ENCODE results near the gene ZNF763. TPM values are rescaled to one million over a fixed set of nuclear protein-coding genes. Genes with fewer than 3 reads are reported as not detected.
"Not testable (repeated sequence)": the region's sequence is repeated elsewhere in the genome, so short reads cannot be mapped to it uniquely, and the experiment has no call there.

ZNF763 gene
- total RNA-seq, 1 donor from 2014 or later: 6.6 TPM

DNA sequence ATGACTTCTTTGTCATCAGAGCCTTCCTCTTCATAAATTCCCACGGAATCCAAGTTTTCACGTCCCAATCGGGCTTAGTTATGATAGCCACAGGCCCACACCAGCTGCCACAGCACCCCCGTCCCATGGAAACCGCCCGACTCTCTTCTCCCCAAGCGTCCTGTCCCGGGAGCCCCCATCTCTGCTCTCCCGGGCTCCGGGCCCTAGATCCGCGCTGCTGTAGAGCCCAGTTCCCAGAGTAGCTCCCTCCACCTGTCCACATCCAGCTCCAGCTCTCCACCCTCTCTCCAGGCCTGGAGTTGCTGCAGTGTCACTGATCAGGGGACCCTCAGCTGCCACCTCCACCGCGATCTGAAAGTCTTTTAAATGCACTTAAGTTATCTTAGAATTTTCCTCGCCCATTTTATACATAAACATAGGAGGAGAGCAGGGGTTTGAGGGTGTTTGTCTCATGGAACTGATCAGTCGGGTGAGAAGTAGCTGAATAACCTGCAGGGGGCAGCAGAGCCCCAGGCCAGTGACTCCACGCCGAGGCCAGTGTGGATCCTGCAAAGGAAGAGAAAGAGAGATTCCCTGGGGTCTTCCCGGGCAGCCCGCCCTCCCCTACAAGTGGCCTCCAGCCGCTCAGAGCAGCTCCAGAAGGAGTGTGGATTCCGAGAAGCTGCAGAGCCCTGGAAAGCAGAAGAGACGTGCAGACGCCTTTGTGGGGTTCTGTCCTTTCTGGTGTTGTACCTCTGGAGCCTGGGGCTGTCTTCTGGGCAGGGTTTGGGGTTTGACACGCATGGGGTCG is 1.1 kb upstream of the ZNF763 start:
- intact Hi-C loops (cut with DNase I): no loop called here
- peak; percentile 91 for DNase-seq (ENCODE audit: low spot score)
- ATAC-seq: peak; percentile 93

DNA sequence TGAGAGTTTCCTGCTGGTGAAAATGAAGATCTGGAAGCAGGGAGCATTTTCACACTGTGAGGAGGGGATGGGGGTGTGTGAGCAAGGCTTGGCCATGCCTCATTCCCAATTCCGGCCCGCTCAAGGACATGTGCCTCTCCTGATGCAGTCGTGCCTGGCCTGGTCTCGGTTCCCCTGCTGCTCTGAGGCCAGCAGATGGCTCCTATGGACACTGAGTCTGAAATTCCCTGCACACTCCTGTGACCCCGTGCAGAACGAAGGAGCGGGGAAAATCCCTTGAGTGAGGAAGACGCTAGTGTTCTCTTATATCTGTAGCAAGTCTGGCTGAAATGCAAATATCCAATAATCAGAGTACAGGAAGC is 363 bp upstream of the ZNF763 start:
- peak; percentile 62 for DNase-seq (ENCODE audit: low spot score)
- peak; percentile 73 for ATAC-seq
- intact Hi-C loops (cut with DNase I): no loop called here

DNA sequence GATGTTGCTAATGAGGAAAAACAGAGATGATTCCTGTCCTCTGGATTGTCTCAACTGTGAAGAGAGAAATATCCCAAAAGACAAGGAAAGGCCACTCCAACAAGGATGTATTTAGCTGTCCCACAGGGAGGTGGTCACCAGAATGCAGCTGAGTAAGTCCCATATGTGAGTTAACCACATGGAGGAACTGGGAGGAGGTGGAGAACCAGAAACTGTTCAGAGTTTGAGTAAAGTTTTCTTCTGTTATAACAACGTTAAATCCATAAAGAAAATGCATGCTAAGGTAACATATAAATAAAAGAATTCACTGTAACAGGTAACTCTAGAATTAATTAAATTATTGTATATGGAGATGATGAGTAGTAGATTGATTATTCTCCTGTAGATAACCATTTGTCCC is 5.3 kb downstream of the ZNF763 start:
- intact Hi-C loops (cut with DNase I): no loop called here
- no peak for ATAC-seq
- no peak for DNase-seq (ENCODE audit: low spot score)

DNA sequence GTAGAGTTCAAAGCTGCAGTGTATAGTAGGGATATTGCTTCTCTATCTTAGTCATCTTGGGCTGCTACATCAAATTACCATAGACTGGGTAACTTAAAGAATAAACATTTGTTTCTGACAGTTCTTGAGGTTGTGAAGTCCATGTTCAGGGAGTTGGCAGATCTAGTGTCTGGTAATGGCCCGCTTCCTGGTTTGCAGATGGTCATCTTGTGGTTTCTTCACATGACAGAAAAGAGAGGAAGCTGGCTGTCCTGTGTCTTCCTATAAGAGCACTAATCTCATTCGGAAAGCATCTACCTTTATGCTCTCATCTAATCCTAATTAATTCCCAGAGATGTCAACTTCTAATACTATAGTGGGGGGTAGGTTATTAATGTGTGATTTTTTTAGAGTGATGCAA is 6.2 kb downstream of the ZNF763 start:
- intact Hi-C loops (cut with DNase I): no loop called here
- DNase-seq (ENCODE audit: low spot score) (no peak), ATAC-seq (peak; percentile 36)

DNA sequence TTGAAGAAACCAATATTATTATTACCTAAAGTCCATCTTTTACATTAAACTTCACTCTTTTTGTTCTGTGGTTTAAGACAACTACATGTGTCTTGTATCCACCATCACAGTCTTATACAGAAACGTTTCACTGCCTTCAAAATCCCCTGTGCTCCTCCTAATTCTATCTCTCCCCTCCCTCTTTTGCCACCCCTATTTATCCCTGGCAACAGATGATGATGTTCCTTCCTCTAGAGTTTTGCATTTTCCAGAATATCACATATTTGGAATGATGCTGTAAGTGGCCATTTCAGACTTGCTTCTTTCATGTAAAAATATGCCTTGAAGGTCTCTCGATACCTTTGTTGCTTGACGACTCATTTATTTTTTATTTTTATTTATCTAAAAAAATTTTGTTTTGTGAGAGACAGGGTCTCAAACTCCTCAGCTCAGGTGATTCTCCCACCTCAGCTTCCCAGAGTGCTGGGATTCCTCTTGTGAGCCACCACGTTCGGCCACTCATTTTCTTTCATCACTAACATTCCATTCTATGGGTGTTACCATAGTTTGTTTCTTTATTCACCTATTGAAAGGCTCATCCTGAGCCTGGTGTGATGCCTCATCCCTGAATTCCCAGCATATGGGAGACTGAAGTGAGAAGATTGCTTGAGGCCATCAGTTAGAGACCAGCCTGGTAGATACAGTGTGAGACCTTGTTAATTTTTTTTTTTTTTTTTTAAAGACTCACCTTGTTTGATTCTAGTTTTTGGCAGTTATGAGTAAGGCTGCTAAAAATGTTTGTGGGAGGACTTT is 8.4 kb downstream of the ZNF763 start:
- DNase-seq (ENCODE audit: low spot score) (no peak), ATAC-seq (no peak)
- intact Hi-C loops (cut with DNase I): no loop called here

DNA sequence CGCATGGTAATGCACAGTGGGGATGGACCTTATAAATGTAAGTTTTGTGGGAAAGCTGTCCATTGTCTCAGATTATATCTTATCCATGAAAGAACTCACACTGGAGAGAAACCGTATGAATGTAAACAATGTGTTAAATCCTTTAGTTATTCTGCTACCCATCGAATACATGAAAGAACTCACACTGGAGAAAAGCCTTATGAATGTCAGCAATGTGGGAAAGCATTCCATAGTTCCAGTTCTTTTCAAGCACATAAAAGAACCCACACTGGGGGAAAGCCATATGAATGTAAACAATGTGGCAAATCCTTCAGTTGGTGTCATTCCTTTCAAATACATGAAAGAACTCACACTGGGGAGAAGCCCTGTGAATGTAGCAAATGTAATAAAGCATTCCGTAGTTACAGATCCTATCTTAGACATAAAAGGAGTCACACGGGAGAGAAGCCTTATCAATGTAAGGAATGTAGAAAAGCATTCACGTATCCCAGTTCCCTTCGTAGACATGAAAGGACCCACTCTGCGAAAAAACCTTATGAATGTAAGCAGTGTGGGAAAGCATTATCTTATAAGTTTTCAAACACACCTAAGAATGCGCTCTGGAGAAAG is 13.8 kb downstream of the ZNF763 start:
- no peak for ATAC-seq
- no peak for DNase-seq (ENCODE audit: low spot score)
- intact Hi-C loops (cut with DNase I): no loop called here

DNA sequence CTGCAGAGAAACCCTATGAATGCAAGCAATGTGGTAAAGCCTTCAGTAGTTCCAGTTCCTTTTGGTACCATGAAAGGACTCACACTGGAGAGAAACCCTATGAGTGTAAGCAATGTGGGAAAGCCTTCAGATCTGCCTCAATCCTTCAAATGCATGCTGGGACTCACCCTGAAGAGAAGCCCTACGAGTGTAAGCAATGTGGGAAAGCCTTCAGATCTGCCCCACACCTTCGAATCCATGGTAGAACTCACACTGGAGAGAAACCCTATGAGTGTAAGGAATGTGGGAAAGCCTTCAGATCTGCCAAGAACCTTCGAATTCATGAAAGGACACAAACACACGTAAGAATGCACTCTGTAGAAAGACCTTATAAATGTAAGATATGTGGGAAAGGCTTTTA is 14.7 kb downstream of the ZNF763 start:
- ATAC-seq (no peak), DNase-seq (ENCODE audit: low spot score) (no peak)
- intact Hi-C loops (cut with DNase I): no loop called here

DNA sequence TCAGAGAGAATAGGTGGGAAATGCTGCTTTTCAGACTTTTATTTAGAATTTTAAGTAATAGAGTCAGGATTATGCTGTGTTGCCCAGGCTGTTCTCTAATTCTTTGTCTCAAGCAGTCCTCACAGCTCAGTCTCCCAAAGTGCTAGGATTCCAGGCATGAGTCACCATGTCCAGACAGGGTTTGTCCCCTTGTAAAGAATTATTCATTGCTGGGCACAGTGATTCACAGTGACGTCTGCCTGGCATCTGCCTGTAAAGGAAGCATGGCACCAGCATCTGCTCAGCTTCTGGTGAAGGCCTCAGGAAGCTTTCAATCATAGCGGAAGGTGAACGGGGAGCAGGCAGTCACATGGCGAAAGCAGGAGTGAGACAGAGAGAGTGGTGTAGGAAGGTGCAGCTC is 17.7 kb downstream of the ZNF763 start:
- DNase-seq (ENCODE audit: low spot score) (no peak), ATAC-seq (no peak)
- intact Hi-C loops (cut with DNase I): no loop called here

DNA sequence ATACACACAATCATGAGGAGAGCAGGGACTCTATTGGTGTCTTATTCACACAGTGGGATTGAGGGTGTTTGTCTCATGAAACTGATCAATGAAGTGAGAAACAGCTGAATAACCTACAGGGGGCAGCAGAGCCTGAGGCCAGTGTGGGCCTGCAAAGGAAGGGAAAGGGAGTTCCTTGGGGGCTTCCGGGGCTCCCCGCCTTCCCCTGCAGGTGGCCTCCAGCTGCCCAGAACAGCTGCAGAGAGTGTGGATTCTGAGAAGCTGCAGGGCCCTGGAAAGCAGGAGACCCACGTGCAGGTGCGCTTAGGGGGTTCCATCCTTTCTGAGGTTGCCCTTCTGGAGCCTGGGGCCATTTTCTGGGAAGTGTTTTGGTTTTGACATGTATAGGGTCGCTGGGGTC is 20.1 kb downstream of the ZNF763 start:
- ATAC-seq (no peak), DNase-seq (ENCODE audit: low spot score) (no peak)
- intact Hi-C loops (cut with DNase I): no loop called here

DNA sequence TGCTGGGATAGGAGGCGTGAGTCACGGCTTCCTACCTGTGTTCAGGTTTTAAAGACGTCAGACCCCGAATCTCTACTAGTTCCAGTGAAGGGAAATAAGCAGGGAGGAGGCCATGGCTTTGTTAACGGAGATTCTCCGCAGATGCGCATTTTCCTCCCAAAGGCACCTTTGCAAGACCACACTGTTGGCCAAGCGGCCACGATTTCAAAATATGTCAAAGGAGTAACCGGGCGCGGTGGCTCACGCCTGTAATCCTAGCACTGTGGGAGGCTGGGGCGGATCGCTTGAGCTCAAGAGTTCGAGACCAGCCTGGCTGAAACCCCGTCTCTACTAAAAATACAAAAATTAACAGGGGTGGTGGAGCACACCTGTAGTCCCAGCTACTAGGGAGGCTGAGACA is 21.9 kb downstream of the ZNF763 start:
- intact Hi-C loops (cut with DNase I): no loop called here
- no peak for ATAC-seq
- no peak for DNase-seq (ENCODE audit: low spot score)

DNA sequence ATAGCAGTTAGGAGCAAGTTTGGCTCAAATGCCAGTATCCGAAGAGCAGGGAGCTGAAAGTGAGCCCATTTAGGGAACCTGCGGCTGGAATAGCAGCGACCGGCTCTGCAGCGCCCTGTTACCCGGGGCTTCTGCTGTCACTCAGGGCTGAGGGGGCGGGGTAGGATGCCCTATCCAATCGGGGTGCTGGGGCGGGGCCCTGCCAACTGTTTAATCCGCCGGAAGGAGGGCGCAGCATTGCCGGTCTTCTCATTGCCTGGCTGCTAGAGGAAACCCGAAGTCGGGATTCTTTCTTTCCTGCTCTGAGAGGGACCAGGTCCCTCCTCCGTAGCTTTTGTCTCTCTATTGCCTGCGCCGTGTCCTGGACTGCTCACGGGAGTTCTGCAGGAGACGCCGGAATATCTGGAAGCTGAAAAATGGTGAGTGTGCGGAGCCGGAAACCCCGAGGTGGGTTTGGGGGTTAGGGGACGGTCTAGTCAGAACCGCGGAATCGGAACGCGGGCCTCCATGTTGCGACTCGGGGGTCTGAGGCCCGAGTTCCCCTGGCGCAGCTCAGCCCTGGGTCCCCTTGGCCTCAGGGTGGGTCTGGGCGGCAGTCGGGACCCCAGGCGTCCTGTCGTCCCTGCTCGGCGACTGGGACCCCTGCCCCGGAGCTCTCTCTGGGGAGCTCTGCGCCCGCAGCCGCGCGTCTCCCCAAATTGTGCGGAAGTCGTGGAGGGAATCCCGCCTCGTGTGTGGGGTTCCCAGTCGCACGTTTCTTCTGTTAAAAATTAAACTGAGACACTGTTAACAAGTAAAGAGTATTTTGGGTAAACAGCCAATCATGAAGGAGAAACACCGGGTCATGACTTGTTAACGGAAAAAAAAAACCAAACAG is 22.8 kb downstream of the ZNF763 start:
- intact Hi-C loops (cut with DNase I): no loop called here
- peak; percentile 96 for DNase-seq (ENCODE audit: low spot score)
- ATAC-seq: peak; percentile 100

DNA sequence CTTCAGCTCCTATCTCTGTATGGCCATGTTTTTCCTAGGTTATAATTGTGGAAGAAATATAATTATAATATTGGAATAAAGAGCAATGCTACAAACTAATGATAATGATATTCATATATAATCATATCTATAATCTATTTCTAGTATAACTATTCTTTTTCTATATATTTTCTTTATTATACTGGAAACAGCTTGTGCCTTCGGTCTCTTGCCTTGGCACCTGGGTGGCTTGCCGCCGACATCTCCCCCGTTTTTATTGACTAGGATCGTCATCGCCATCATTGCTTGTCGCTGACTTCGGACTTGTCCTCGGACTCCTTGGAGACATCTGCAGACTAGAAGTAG is 24.2 kb downstream of the ZNF763 start:
- no peak for ATAC-seq
- intact Hi-C loops (cut with DNase I): no loop called here
- no peak for DNase-seq (ENCODE audit: low spot score)

DNA sequence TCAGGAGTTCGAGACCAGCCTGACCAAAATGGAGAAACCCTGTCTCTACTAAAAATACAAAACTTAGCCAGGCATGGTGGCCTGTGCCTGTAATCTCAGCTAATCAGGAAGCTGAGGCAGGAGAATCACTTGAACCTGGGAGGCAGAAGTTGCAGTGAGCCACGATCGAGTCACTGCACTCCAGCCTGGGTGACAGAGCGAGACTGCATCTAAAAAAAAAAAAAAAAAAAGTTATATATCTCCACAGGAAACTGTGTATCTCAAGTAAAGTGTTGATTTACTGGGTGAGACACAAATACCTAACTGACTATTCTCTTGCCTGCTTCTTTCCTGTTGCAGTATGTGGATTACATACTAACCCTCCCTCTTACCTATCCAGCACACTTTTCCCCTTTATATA is 27.1 kb downstream of the ZNF763 start:
- intact Hi-C loops (cut with DNase I): loop anchor here (10.0 kb wide), 1 partner anchor 197 kb away; the partner anchor contains the start of gene ZNF491
- not testable (repeated sequence) for DNase-seq (ENCODE audit: low spot score); ATAC-seq

DNA sequence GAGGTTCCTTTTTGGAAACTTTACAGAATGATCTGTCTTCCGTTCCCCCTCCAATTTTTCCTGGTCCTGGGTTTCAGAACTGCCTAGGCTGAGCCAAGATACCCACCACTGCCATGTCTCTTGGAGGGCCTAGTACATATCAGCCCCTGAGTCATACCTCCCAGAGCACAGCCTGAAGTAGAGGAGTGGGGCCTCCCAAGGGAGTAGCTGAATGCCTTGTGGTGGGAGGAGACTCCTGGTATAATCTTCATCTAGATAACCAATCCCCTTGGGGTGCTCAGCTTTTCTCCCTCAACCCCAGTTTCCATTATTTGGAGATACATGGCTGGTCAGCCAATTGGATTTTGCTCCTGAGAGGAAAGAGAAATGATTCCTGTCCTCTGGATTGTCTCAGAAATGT is 30.3 kb downstream of the ZNF763 start:
- DNase-seq (ENCODE audit: low spot score) (no peak), ATAC-seq (no peak)
- intact Hi-C loops (cut with DNase I): loop anchor here (10.0 kb wide), 1 partner anchor 200 kb away; the partner anchor contains the start of gene ZNF491

DNA sequence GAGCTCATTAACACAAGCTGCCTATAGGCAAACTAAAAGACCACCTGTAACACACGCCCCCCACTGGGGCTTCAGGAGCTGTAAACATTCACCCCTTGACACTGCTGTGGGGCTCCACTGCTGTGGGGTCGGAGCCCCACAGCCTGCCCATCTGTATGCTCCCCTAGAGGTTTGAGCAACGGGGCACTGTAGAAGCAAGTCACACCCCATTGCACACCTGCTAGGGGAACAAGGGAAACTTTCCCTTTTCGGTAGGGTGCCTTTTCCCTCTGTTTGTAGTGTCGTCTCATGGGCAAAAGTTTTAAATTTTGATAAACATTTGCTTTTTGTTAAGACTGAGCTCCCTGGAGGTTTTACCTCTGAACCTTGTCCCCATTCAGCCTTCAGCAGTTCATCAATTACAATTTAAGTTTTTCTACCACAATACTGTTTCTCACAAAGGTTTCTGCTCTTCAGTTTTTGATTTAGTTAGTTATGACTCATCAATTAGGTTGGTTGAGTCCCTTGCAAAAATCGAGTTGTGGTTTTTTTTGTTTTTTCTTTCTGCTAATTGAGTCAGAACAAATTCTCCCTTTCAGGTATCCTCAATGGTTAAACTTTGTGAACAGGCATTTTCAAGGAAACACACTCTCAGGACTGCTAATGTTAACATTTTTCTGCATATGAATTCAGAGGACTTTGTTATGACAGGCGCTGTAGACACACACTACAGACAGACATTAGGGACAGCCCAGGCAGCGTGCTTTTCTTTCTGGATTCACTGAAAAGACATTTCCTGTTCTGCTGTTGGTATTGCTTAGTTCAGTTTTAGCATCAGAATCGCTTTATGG is 35.5 kb downstream of the ZNF763 start:
- intact Hi-C loops (cut with DNase I): no loop called here
- DNase-seq (ENCODE audit: low spot score): no peak
- no peak for ATAC-seq

DNA sequence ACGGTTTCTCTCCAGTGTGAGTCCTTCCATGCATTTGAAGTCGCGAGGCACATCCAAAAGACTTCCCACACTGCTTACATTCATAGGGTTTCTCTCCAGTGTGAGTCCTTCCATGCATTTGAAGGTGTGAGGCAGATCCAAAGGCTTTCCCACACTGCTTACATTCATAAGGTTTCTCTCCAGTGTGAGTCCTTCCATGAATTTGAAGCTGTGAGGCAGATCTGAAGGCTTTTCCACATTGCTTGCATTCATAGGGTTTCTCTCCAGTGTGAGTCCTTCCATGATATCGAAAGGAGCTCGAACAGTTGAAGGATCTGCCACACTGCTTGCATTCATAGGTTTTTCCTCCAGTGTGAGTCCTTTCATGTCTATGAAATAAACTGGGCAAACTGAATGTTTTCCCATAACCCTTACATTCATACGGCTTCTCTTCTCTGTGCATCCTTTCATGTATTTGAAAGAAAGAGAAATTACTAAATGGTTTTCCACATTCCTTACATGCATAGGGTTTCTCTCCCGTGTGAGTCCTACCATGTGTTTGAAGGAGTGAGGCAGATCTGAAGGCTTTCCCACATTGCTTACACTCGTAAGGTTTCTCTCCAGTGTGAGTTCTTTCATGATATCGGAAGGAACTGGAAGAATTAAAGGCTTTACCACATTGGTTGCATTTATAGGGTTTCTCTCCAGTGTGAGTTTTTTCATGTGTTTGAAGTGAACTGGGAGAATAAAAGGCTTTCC is 50.3 kb downstream of the ZNF763 start:
- DNase-seq (ENCODE audit: low spot score) (no peak), ATAC-seq (no peak)
- intact Hi-C loops (cut with DNase I): no loop called here

DNA sequence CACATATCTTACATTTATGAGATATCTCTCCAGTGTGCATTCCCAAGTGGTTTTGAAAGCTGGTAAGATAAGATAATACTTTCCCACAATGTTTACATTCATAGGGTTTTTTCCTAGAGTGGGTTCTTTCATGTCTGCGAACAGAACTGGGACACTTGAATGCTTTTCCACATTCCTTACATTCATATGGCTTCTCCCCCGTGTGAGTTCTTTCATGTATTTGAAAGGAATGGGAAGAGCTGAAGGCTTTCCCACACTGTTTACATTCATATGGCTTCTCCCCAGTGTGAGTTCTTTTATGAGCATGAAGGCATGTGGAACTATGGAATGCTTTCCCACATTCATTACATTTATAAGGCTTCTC is 50.9 kb downstream of the ZNF763 start:
- ATAC-seq: no peak
- intact Hi-C loops (cut with DNase I): no loop called here

More for the DNA sequence above, 50.9 kb downstream of the ZNF763 start:
- no peak for DNase-seq (ENCODE audit: low spot score)
